CD8-positive, alpha-beta memory T cell (primary cell): ENCODE data around the gene ILDR1. TPM values are rescaled to one million over a fixed set of nuclear protein-coding genes. Genes with fewer than 3 reads are reported as not detected.

Experiments
- polyA plus RNA-seq: library from polyadenylated mRNA; unstranded; fragments of 300-500 nt; fragmentation: Illumina TruSeq; gene quantifications from one replicate; pipeline ENCODE4 v1.2.3, GENCODE V29; 2021
- total RNA-seq, 2 experiments: library from RNA; stranded (reverse); gene quantifications; one replicate each; pipeline ENCODE4 v1.2.3, GENCODE V29; 2021

The ILDR1 gene
- total and polyA plus RNA-seq, 3 experiments from 2014 or later = not detected

Other genes with a start within 250 kb of the ILDR1 start
- 10 to 100 TPM; 27.3 to 27.4 TPM for gene IQCB1, start 187.2 kb downstream of the ILDR1 start, total RNA-seq
- 21.3 TPM for gene IQCB1, start 187.2 kb downstream of the ILDR1 start, polyA plus RNA-seq
- gene EAF2, start 187.0 kb downstream of the ILDR1 start, total RNA-seq = 1 to 10 TPM; 7.8 to 8.9 TPM
- 14.1 TPM for gene EAF2, start 187.0 kb downstream of the ILDR1 start, polyA plus RNA-seq
- under 1 TPM; 0.88 to 0.91 TPM for gene SLC15A2, start 127.8 kb downstream of the ILDR1 start, total RNA-seq
- gene SLC15A2, start 127.8 kb downstream of the ILDR1 start, polyA plus RNA-seq = 0.15 TPM
- gene CD86, start 33.1 kb upstream of the ILDR1 start, total RNA-seq = 1 to 10 TPM in 1 of 2 experiments, under 1 TPM in 1; 0.95 to 1.2 TPM
- gene CD86, start 33.1 kb upstream of the ILDR1 start, polyA plus RNA-seq = not detected
- not detected for gene CASR, start 161.4 kb upstream of the ILDR1 start, total RNA-seq
- gene CASR, start 161.4 kb upstream of the ILDR1 start, polyA plus RNA-seq = not detected